Right atrium auricular region (tissue), 2 donors: ENCODE results near the gene GPATCH2L. TPM values are rescaled to one million over a fixed set of nuclear protein-coding genes. Genes with fewer than 3 reads are reported as not detected.

Experiments
- DNase-seq: peaks from one replicate; pipeline ENCODE4 v3.0.0-alpha.2; 2019; ENCODE audit warnings: low spot score
- H3K27ac ChIP-seq, 2 donors: fragments of 200-600 bp; sonication (generic); 1 replicate in 1 of 2; 2 replicates in 1 of 2; pipeline ENCODE4 v1.5.1; 2016 to 2019
- H3K27me3 ChIP-seq, 2 donors: fragments of 200-600 bp; sonication (generic); one replicate each; pipeline versions ENCODE4 v1.5.1 to v1.6.0; 2017 to 2019
- H3K36me3 ChIP-seq: fragments of 200-600 bp; sonication (generic); one replicate; pipeline ENCODE4 v1.5.1; 2016
- H3K4me1 ChIP-seq, 2 donors: fragments of 200-600 bp; sonication (generic); one replicate each; pipeline versions ENCODE4 v1.5.1 to v1.6.0; 2017 to 2019
- H3K4me3 ChIP-seq, 2 donors: fragments of 200-600 bp; sonication (generic); 1 replicate in 1 of 2; 2 replicates in 1 of 2; pipeline ENCODE4 v1.5.1; 2017 to 2019; ENCODE audit warnings: mild to moderate bottlenecking in 1 of 2, moderate library complexity in 1 of 2
- H3K9me3 ChIP-seq, 2 donors: fragments of 200-600 bp; sonication (generic); one replicate each; pipeline ENCODE4 v1.5.1; 2019
- total RNA-seq, 2 donors: library from RNA; depleted of rRNA; stranded (reverse); fragments of >200 nt; gene quantifications; one replicate each; pipeline ENCODE4 v1.1.0, GENCODE V29; 2016
- TF ChIP-seq, protein P1 (sequence below), 2 donors: fragments of 200-600 bp; sonication (generic); IDR thresholded peaks; one replicate each; pipeline ENCODE4 v1.5.1; 2019; ENCODE audit warnings: antibody characterized with exemption in 2 of 2

GPATCH2L gene
- total RNA-seq, 2 donors from 2014 or later: 38.5 to 48.5 TPM

DNA sequence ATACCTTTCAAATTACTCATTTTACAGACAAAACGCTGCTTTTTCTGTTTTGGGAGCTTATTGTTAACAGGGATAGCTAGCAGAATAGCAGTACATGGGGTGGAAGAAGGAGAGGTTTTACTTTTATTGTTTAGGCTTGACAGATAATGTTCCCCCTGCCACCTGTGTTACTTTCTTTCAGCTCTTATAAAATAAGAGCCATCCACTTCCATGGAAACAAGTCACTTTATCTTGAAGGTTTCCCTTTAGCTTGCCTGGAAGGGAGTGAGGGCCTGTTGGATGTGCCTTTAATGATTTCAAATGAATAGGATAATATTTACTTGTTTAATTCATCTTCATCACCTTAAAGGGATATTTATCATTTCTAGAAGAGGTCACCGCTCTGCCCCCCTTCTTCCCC, 23.3 kb downstream of the GPATCH2L start:
- no peaks in the 10 kb centered on the region for H3K9me3 ChIP-seq
- no peak overlapping the region for H3K27ac ChIP-seq
- H3K27me3 ChIP-seq: no peaks in the 10 kb centered on the region
- TF ChIP-seq, protein P1, sequence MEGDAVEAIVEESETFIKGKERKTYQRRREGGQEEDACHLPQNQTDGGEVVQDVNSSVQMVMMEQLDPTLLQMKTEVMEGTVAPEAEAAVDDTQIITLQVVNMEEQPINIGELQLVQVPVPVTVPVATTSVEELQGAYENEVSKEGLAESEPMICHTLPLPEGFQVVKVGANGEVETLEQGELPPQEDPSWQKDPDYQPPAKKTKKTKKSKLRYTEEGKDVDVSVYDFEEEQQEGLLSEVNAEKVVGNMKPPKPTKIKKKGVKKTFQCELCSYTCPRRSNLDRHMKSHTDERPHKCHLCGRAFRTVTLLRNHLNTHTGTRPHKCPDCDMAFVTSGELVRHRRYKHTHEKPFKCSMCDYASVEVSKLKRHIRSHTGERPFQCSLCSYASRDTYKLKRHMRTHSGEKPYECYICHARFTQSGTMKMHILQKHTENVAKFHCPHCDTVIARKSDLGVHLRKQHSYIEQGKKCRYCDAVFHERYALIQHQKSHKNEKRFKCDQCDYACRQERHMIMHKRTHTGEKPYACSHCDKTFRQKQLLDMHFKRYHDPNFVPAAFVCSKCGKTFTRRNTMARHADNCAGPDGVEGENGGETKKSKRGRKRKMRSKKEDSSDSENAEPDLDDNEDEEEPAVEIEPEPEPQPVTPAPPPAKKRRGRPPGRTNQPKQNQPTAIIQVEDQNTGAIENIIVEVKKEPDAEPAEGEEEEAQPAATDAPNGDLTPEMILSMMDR (IDR thresholded peaks at IDR 0.05): no peak
- no peaks in the 10 kb centered on the region for H3K4me1 ChIP-seq
- peaks cover 71% of the 10 kb centered on the region for H3K36me3 ChIP-seq
- no peak for DNase-seq
- no peak overlapping the region for H3K4me3 ChIP-seq

DNA sequence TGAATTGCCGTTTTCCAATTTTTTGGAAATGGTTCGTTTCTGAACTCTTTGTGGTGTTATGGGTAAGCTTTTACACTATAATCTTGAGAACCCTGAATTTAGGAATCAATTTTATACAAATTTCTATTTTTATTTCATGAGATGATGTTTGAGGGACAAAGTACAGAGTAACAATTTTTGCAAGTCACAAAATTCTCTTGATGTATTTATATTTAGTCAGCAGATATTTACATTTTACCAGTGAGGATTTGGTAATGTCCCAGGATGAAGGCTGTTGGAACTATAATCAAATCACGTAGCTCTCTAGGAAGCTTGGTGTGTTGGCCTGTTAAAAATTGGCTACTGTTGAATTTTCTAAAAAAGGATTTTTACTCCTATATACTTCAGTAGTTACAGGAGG, 24.2 kb downstream of the GPATCH2L start:
- peaks cover 74% of the 10 kb centered on the region for H3K36me3 ChIP-seq

DNA sequence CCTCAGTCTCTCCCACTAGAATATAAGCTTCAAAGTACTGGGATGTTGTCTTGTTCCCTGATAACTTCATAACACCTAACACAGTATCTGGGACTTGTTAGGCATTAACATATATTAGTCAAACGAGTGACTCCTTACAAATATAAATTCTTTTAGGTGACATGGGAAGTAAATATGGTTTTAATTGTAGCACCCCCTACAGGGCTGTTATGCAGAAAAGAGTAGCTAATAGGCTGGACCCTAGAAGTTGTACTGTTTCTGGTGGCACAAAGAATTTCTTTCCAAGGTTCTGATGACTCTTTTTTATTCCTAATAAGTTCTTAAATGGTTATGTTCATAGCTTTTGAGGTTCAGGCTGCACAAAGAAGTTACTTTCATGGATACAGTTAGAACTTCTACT, 29.8 kb downstream of the GPATCH2L start:
- no peaks in the 10 kb centered on the region for H3K4me1 ChIP-seq
- TF ChIP-seq, protein P1 (IDR thresholded peaks at IDR 0.05): peak in 1 of 2 donors; percentile 28
- H3K4me3 ChIP-seq: no peak overlapping the region
- H3K9me3 ChIP-seq: no peaks in the 10 kb centered on the region
- peaks cover 74% of the 10 kb centered on the region for H3K36me3 ChIP-seq
- no peak for DNase-seq
- no peak overlapping the region for H3K27ac ChIP-seq
- no peaks in the 10 kb centered on the region for H3K27me3 ChIP-seq

More for the DNA sequence above, 24.2 kb downstream of the GPATCH2L start:
- Histone ChIP-seq H3K4me3 (no peak overlapping the region), H3K27ac (no peak overlapping the region), H3K9me3 (no peaks in the 10 kb centered on the region), H3K27me3 (no peaks in the 10 kb centered on the region), H3K4me1 (no peaks in the 10 kb centered on the region)
- DNase-seq: no peak
- TF ChIP-seq, protein P1 (IDR thresholded peaks at IDR 0.05): no peak

DNA sequence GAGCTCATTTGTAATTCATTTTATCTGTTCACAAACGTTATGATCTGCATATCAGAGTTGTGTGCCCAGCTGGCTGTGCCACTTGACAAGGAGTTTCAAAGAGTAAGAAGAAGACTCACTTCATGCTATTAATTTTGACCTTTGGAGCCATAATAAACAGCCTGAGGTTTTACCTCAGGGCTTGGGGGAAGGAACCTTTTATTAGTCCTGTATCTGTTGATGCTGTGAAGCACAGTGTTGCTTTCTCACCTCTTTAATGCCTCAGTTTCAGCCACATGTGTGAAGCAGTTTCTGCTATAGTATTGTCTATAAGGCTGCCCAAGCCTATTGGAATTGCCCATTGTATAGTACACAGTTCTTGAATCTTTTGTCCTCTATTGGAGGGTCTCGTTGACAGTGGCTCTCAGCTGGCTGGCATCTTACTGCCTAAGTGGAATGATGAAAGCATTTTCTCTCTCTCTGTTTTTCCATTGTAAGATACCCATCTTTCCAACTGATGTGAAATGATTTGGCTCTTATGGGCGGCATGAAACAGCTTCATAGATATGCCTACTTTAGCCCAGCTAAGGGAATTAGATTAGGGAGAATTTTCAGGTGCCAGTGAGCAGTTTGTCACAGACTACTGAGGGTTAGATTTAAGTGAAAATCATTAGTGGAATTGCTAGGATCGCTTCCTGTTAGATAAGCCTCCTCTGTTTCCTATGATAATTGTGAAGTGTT, 34.7 kb downstream of the GPATCH2L start:
- H3K27me3 ChIP-seq: no peaks in the 10 kb centered on the region
- peaks cover 60% of the 10 kb centered on the region for H3K36me3 ChIP-seq

DNA sequence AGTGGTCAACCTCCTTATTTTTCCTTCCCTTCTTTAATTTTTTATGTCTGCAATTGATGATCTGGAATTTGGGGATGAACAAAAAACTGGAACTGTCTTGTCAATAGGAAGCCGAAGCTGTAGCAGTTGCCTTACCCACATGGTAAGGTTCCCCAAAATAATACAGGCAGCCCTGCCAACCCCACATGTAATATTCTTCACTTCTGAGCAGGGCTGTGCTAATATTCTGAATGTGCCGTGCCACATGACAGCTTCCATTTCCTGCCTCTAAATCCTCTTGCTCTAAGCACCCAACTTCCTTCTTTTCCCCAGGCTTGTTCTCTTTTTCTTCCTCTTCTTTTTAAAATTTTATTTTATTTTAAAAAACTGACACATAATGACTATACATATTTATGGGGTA, 39.6 kb downstream of the GPATCH2L start:
- Histone ChIP-seq H3K4me1 (no peaks in the 10 kb centered on the region), H3K36me3 (peaks cover 71% of the 10 kb centered on the region), H3K9me3 (no peaks in the 10 kb centered on the region), H3K4me3 (no peak overlapping the region), H3K27ac (no peak overlapping the region), H3K27me3 (no peaks in the 10 kb centered on the region)
- TF ChIP-seq, protein P1 (IDR thresholded peaks at IDR 0.05): no peak
- DNase-seq: no peak

More for the DNA sequence above, 34.7 kb downstream of the GPATCH2L start:
- TF ChIP-seq, protein P1 (IDR thresholded peaks at IDR 0.05): no peak
- no peak overlapping the region for H3K4me3 ChIP-seq
- H3K27ac ChIP-seq: no peak overlapping the region
- no peak for DNase-seq
- H3K4me1 ChIP-seq: no peaks in the 10 kb centered on the region
- no peaks in the 10 kb centered on the region for H3K9me3 ChIP-seq

DNA sequence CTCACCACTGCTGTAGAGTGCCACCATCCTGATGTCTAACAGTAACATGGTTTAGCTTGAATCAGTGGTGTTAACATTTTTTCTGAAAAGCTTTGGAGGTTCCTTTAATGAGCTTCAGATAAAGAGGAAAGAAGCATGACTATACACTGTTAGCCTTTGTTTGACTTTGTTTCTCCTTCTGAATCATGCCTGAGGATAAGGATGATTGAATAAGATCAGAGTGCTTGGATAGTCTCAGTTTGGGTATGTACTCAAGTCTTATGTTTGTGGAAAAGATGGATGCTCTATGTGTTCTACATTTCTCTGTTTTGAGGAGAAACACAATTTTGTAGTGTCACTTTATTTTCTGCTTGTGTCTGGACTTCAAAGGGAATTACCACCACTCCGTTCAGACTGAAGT, 42.0 kb downstream of the GPATCH2L start:
- Histone ChIP-seq H3K36me3 (peaks cover 73% of the 10 kb centered on the region), H3K4me3 (no peak overlapping the region), H3K4me1 (no peaks in the 10 kb centered on the region), H3K9me3 (no peaks in the 10 kb centered on the region), H3K27me3 (no peaks in the 10 kb centered on the region), H3K27ac (no peak overlapping the region)
- TF ChIP-seq, protein P1 (IDR thresholded peaks at IDR 0.05): no peak
- DNase-seq: no peak
